GDM1 (cell line): Measurements from ENCODE around the gene GRM2.

Experiments
- DNase-seq: peaks from one replicate; lab custom pipeline; 2025; lab: John Stamatoyannopoulos, UW

The GRM2 gene

DNA sequence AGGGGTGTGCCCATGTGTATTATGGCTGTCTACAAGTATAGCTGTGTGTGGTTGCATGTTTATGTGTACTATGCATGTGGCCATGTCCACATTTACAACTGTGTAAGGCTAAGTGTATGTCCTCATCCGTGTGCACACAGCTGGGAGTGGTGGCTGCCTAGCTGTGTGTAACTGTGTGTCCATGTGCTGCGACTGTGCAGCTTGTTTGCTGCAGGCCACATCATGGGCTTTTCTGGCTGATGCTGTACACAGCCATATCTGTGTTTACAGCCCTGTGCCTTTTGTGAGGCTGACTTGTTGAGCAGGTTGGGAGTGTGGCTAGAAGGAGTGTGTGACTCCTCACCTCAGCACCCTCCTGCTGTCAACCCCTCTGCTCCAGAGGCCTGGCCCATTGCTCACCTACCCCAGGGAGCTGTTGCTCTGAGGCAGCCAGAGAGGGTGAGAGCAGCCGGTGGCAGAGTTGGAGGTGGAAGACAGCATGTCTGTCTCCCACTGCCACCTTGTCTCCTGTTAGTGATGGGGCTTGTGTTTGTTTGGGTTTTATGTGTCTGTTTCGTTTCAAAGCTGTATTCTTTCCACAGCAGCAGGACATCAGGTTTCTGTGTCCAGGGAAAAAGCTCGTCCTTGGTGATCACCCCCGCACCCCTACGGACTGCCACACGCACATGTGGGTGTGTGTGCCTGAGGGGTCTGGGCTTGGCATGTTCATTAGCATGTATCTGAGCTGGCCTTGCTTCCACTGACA, 1.4 kb upstream of the GRM2 start:
- no peak for DNase-seq

DNA sequence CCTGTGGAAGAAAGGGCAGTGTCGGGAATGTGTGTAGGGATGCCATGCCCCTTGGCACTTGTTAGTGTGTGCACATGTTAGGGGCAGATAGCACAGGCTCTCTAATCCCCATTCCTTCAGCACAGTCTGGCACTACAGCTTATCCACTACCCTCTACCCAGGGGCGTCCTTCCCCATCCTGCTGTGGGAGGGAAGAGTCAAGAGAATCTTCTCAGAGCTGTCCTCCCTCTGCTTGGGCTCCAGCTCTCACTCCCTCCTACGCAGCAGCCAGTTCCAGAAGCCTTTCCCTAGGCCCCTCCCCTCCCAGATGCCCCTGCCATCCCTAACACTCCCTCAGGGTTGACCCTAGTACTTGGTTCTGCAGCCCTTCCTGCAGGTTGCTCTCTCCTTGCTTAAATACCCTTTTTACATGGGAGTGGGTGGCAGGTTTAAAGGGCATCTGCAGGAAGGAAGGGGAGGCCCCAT, 815 bp upstream of the GRM2 start:
- DNase-seq = no peak

DNA sequence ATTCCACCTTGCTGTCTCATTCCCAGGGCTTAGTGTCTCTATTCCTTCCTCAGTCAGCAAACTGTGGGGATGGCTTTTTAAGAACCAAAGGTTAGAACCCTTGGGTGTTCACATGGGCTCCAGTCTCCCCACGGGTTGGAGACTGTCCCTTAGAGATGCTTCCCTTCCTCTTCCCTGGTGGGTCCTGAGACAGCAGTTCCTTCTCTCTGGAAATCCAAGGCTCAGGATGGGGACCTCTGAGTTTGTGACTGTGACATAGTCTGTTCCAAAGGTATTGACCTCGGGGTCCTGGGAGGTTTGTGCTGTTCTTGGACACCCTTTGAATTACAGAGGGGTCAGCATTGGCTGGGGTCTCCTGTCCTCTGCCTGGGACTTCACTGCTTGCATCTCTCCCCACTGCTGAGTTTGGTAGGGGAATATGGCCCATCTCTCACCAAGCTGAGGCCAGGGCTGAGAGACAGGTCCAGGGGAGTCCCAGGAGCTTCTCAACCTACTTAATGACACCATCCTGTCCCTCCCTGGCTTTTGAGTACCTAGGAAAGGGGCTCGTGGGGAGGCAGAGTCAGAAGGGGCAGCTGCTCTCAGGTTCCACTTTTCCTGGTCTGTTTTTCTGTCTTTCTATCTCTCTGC, 1.5 kb downstream of the GRM2 start:
- DNase-seq = no peak

DNA sequence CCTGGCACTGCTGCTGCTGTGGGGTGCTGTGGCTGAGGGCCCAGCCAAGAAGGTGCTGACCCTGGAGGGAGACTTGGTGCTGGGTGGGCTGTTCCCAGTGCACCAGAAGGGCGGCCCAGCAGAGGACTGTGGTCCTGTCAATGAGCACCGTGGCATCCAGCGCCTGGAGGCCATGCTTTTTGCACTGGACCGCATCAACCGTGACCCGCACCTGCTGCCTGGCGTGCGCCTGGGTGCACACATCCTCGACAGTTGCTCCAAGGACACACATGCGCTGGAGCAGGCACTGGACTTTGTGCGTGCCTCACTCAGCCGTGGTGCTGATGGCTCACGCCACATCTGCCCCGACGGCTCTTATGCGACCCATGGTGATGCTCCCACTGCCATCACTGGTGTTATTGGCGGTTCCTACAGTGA, 2.1 kb downstream of the GRM2 start:
- DNase-seq = no peak

DNA sequence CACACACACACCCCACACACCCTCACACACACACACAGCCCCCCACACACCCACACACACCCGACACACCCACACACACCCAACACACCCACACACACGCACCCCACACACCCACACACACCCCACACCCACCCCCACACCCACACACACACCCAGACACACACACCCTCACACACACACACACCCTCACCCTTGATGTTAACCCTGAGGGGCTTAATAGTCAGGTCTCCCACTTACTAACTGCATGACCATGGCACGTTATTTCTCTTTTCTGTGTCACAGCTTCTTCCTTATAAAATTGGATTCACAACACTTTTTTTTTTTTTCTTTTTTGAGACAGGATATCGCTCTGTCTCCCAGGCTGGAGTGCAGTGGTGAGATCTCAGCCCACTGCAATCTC, 2.8 kb downstream of the GRM2 start:
- DNase-seq = no peak

DNA sequence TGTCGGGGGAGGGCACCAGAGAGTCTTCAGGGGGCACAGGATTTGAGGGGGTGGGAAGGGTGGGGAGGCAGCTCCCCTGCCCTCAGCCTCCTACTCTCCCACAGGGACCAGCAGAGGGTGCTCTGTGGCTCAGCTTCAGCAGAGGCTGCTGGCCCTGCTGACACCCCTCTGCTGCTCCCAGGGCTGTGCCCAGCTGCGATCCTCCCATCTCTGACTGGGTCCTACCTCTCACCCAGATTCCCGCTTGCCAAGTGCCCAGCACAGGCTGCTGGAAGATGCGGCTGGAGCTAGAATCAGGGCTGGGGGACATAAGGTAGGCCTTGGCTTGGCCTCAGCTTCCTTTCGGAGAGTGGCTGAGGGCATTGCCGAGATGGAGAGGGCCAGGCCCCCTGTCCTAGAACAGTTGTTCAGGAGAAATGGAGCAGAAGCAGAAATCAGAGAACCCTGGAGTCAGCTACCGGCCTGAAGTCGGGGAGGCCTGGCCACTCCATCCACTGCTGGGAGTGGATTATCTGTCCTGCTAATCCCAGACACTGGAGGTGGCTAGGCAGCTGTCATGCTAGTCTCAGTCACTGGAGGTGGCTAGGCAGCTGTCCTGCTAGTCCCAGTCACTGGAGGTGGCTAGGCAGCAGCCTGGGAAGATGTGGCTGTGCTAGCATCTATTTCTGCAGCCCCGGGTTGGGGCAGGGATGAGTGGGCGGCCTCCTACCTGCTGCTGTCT, 3.9 kb downstream of the GRM2 start:
- no peak for DNase-seq

DNA sequence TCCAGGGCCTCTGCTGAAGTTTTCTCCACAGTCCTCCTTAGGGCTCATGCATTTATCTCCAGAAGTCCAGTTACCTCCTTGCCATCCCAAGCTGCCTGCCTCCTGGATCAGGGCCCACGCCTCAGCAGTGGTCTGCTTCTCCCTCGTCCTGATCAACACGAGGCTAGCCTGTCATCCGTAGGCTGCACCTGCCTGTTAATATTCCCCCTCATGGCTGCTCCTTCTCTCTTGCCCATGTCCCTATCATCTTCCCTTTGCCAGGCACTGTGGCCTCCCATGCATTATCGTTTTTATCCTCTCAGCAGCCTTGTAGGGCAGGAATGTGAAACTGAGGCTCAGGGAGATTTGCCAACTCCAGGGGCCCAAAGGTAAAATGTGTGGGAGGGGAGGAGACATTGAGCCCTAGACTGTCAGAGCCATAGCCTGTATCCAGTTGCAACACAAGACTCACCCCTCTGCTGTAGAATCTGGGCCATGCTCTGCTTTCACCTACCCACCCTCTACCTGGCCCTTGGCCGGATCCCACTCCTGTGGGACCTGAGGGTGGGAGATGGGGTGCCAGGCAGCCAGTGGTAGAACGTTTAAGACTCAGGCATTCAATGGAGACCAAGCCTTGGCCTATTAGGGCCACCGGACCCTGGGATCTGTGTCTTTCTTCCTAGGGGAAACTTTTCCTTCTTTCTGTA, 4.6 kb downstream of the GRM2 start:
- no peak for DNase-seq

DNA sequence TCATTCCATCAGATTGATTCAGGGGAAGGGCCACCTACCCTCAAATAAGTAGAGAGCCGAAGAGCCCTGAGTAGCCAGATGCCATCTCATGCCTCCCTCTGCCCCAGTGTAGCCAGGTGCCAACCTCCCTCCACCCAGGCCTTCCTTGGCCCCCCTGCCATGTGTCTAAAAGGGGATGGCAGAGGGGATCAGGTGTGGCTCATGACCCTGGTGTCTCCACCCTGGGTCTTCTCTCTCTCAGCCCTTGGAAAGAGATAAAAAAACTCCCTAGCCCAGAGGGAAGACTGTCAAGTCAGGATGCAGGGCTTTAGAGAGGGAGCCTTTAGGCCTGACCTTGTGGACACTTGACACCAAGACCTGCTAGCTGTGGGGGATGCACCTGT, 5.2 kb downstream of the GRM2 start:
- no peak for DNase-seq

DNA sequence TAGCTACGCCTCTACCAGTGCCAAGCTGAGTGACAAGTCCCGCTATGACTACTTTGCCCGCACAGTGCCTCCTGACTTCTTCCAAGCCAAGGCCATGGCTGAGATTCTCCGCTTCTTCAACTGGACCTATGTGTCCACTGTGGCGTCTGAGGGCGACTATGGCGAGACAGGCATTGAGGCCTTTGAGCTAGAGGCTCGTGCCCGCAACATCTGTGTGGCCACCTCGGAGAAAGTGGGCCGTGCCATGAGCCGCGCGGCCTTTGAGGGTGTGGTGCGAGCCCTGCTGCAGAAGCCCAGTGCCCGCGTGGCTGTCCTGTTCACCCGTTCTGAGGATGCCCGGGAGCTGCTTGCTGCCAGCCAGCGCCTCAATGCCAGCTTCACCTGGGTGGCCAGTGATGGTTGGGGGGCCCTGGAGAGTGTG, 5.7 kb downstream of the GRM2 start:
- DNase-seq = no peak

DNA sequence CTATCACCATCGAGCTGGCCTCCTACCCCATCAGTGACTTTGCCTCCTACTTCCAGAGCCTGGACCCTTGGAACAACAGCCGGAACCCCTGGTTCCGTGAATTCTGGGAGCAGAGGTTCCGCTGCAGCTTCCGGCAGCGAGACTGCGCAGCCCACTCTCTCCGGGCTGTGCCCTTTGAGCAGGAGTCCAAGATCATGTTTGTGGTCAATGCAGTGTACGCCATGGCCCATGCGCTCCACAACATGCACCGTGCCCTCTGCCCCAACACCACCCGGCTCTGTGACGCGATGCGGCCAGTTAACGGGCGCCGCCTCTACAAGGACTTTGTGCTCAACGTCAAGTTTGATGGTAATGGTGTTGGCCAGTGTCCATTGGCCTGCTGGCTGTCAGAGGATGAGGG, 6.1 kb downstream of the GRM2 start:
- DNase-seq = no peak

DNA sequence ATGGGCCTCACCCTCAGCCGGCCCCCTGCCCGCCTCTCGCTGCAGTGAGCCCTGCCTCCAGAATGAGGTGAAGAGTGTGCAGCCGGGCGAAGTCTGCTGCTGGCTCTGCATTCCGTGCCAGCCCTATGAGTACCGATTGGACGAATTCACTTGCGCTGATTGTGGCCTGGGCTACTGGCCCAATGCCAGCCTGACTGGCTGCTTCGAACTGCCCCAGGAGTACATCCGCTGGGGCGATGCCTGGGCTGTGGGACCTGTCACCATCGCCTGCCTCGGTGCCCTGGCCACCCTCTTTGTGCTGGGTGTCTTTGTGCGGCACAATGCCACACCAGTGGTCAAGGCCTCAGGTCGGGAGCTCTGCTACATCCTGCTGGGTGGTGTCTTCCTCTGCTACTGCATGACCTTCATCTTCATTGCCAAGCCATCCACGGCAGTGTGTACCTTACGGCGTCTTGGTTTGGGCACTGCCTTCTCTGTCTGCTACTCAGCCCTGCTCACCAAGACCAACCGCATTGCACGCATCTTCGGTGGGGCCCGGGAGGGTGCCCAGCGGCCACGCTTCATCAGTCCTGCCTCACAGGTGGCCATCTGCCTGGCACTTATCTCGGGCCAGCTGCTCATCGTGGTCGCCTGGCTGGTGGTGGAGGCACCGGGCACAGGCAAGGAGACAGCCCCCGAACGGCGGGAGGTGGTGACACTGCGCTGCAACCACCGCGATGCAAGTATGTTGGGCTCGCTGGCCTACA, 8.5 kb downstream of the GRM2 start:
- DNase-seq = no peak

DNA sequence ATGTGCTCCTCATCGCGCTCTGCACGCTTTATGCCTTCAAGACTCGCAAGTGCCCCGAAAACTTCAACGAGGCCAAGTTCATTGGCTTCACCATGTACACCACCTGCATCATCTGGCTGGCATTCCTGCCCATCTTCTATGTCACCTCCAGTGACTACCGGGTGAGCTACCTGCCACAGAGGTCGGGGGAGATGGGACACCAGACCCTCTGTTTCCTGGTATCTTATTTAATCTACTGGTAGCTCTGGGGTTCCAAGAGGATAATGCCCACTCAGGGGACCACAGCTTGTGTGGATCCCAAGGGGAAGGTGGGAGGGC, 9.1 kb downstream of the GRM2 start:
- DNase-seq = no peak

DNA sequence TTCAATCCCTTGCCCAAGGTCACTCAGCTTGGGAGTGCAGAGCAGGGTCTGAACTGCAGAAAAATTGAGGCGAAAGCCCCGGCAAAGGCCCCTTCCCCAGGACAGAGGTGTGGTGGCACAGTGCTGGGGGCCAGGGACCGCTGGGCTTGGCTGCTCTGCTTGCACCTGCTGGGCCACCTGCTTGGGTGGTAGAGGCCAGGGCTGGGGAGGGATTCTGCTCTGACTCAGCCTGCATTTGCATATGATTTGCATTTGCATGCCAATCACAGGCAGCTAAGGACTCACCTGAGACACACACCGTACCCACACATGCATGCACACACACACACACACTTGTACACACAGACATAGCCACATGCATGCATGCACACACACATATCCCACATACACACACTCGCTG, 9.9 kb downstream of the GRM2 start:
- DNase-seq = no peak

DNA sequence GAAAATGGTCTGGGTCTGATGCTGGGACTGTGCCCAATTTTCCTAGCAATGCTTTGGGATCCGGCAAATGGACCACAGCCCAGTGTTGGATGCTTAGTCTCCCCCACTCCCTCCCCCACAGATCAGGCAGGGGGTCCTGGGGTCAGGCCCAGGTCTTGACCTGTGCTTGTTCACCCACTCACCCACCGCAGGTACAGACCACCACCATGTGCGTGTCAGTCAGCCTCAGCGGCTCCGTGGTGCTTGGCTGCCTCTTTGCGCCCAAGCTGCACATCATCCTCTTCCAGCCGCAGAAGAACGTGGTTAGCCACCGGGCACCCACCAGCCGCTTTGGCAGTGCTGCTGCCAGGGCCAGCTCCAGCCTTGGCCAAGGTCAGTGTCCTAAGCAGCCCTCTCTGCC, 10.6 kb downstream of the GRM2 start:
- no peak for DNase-seq

DNA sequence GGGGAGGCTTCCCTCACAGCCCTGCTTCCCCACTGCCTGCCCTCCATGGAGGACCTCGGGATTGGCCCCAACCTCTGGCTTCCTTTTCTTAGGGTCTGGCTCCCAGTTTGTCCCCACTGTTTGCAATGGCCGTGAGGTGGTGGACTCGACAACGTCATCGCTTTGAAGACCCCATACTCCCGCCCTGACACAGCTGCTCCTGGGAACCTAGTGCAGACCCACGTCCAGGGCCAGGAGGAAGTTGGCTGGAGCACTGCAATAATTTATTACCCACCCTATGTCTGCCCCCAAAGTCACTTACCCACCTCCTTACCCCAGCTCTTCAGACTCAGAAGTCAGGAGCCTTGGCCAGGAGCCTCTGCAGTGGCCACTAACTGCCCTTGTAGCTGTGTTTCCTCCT, 11.1 kb downstream of the GRM2 start:
- no peak for DNase-seq

DNA sequence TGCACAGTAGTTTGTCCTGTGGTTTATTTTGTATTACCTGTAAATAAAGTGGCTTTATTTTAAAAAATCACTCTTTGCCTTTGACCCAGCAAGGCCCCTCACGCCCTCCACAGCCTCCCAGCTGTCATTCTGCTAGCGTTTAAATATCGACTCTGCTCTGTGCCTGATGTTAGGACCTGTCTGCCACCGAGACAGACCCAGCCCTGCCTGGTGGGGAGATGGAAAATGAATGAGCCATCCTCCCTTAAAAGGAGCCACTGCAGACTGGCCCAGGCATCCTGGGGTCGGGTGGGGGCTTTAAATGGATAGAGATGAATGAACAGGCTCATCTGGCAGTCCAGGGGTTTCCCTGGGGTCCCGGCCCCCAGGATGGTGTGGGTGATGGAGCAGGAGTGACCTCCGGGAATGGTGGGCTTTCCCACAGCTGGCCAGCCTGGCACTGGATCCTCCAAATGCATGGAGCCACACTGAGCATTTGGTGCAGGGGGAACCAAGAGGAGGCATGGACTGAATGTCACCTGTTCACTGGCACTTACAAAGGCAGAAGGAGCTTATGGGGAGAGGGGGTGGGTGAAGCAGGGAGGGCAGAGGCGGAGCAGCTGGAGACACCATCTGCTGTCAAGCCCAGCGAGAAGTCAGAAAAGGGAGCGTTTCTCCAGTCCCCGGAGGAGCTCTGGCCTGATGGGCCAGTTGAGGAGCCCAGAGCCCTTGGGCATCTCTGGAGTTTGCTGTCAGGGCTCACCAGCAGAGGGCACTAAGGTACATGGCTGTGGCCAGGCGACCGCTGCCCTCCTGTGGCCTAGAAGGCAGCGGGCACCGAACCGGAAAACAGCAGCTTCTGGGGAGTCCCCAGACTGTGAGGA, 11.9 kb downstream of the GRM2 start:
- peak; percentile 61 for DNase-seq

DNA sequence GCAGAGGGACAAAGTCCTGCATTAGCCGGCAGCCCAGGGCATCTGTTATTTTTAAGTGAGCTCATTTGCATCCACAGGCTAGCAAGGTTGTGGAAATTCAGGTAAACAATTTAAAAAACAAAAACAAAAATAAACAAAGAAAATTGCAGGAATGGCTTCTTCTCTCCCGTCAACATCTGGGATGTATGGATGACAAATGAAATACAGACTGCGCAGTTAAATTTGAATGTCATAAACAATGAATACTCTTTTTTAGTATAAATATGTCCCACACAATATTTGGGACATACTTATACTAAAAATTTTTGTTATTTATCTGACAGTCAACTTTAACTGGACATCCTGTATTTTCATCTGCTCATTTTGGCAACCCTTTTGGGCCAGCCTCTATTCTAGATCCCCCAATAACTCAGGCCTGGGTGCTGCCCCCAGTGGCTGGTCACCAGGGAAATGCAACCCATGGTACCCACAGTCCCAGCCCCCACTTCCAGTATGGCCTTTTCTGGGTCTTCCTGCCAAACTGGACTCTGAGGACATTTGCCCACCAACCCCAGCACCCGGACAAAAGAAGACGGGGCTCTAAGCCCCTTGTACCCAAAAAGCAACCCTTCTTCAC, 12.7 kb downstream of the GRM2 start:
- DNase-seq = no peak

DNA sequence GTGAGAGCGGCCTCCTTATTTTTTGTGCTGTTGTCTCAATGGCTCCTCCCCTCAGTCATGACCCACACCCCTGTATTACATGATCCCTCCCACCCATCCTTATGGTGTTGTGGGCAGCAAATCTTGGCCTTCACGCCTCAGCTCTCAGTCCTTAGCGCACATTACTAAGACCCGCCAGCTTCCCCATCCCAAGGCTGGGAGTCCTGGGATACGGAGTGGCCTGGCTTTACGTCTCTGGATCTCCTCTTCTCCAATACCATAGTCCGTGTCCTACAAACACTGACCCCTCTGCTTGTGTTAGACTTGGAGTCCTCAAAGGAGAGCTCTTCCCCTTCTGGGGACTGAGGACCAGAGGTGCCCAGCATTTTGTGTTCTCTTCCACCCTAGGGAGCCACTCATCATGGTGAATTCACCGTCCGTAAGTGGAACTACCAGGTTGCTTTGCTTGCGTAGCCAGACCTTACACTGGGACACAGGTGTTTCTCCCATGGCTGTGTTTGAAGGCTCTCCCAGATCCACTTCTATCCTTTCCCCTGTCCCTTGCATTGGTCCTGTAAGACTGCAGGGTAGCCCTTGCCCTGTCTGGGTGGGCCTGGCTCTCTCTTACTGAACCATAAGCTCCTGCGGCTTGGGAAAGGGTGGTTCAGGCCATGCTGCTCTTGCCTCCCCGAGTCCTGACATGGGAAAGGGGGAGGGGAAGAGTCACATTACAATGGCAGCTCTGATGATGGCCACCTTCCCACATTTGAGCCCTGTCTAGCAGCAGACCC, 13.6 kb downstream of the GRM2 start:
- DNase-seq = no peak

DNA sequence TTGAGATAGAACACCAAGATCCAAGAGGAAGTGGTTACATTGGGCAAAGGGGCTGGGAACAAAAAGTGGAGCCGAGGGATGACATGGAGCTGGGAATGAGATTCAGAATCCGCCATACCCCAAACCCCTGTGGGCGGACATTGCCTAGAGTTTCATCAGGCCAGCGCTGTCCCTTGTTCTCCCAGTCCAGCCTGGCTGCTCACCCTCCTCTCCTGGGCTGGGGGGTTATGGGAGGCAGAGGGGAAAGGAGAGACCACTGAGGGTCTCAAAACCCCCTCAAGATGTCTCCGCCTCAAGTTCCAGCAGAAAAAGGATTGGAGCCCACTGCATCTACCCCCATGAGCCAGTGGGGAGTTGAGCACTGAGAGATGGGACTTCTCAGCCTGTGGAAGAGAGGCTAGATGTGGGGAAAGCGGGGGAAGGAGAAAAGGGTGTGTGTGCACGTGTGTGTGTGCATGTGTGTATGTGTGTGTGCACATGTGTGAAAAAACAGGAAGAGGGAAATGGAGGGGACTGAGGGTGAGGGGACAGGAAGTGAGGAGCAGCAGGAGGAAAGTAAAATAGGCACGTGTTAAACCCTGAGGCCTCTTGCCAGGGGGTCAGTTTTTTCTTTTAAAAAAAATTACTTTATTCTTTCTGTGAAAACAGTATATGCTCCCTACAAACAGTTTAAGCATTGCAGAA, 14.3 kb downstream of the GRM2 start:
- DNase-seq = peak; percentile 26
